ENCODE measurements around the gene CFAP299. TPM values are rescaled to one million over a fixed set of nuclear protein-coding genes. Genes with fewer than 3 reads are reported as not detected.

Gene CFAP299
- total RNA-seq, 4 donors from 2014 or later, result not detected

- TF ChIP-seq POLR2AphosphoS5 (IDR thresholded peaks at IDR 0.05) (no peak), EP300 (IDR thresholded peaks at IDR 0.05) (no peak), POLR2A (IDR thresholded peaks at IDR 0.05) (no peak), CTCF (IDR thresholded peaks at IDR 0.05) (no peak)
- 80% methylated on average over 1 of the region's 1 CpG for WGBS
- no peak overlapping the region for H3K4me3 ChIP-seq
- no peak overlapping the region for H3K27ac ChIP-seq
- H3K4me1 ChIP-seq, result no peaks in the 10 kb centered on the region
- no peaks in the 10 kb centered on the region for H3K27me3 ChIP-seq
- H3K36me3 ChIP-seq, result no peaks in the 10 kb centered on the region
- DNase-seq (ENCODE audit: low spot score in 2 of 2), result no peak
- no peaks in the 10 kb centered on the region for H3K9me3 ChIP-seq
These were observed 538.0 kb downstream of the CFAP299 start for GRCh38 chr4:80873571-80873970.

- no peaks in the 10 kb centered on the region for H3K27me3 ChIP-seq
- no peak overlapping the region for H3K4me3 ChIP-seq
- H3K27ac ChIP-seq, result no peak overlapping the region
- TF ChIP-seq POLR2A (IDR thresholded peaks at IDR 0.05) (no peak), POLR2AphosphoS5 (IDR thresholded peaks at IDR 0.05) (no peak), CTCF (IDR thresholded peaks at IDR 0.05) (no peak), EP300 (IDR thresholded peaks at IDR 0.05) (no peak)
- no peak for DNase-seq (ENCODE audit: low spot score in 2 of 2)
- no peaks in the 10 kb centered on the region for H3K9me3 ChIP-seq
- WGBS, result 94% methylated on average over 2 of the region's 2 CpGs
- no peaks in the 10 kb centered on the region for H3K4me1 ChIP-seq
- H3K36me3 ChIP-seq, result no peaks in the 10 kb centered on the region
These were observed 539.4 kb downstream of the CFAP299 start for GRCh38 chr4:80874979-80875378.

- 90% methylated on average over 3 of the region's 3 CpGs for WGBS
- no peak for TF ChIP-seq EP300 (IDR thresholded peaks at IDR 0.05)
- no peak for TF ChIP-seq CTCF (IDR thresholded peaks at IDR 0.05)
- no peak for TF ChIP-seq POLR2AphosphoS5 (IDR thresholded peaks at IDR 0.05)
- TF ChIP-seq POLR2A (IDR thresholded peaks at IDR 0.05), result no peak
- Histone ChIP-seq H3K9me3 (no peaks in the 10 kb centered on the region), H3K27ac (no peak overlapping the region), H3K27me3 (no peaks in the 10 kb centered on the region), H3K4me3 (no peak overlapping the region), H3K36me3 (no peaks in the 10 kb centered on the region), H3K4me1 (no peaks in the 10 kb centered on the region)
- DNase-seq (ENCODE audit: low spot score in 2 of 2), result no peak
These were observed 540.1 kb downstream of the CFAP299 start for GRCh38 chr4:80875642-80876041.

GRCh38 chr4:80876810-80877209, 541.3 kb downstream of the CFAP299 start:
- no peaks in the 10 kb centered on the region for H3K27me3 ChIP-seq
- H3K4me1 ChIP-seq, result no peaks in the 10 kb centered on the region
- no peak overlapping the region for H3K4me3 ChIP-seq
- H3K27ac ChIP-seq, result no peak overlapping the region
- H3K9me3 ChIP-seq, result no peaks in the 10 kb centered on the region
- TF ChIP-seq CTCF (IDR thresholded peaks at IDR 0.05) (no peak), POLR2AphosphoS5 (IDR thresholded peaks at IDR 0.05) (no peak), POLR2A (IDR thresholded peaks at IDR 0.05) (no peak), EP300 (IDR thresholded peaks at IDR 0.05) (no peak)
- DNase-seq (ENCODE audit: low spot score in 2 of 2), result no peak
- H3K36me3 ChIP-seq, result no peaks in the 10 kb centered on the region

GRCh38 chr4:80878218-80878617, 542.7 kb downstream of the CFAP299 start:
- TF ChIP-seq EP300 (IDR thresholded peaks at IDR 0.05) (no peak), POLR2A (IDR thresholded peaks at IDR 0.05) (no peak), POLR2AphosphoS5 (IDR thresholded peaks at IDR 0.05) (no peak), CTCF (IDR thresholded peaks at IDR 0.05) (no peak)
- WGBS, result 29% methylated on average over 1 of the region's 1 CpG
- Histone ChIP-seq H3K4me3 (no peak overlapping the region), H3K27ac (no peak overlapping the region), H3K9me3 (no peaks in the 10 kb centered on the region), H3K36me3 (no peaks in the 10 kb centered on the region), H3K27me3 (no peaks in the 10 kb centered on the region), H3K4me1 (no peaks in the 10 kb centered on the region)
- no peak for DNase-seq (ENCODE audit: low spot score in 2 of 2)
